Liver (tissue), 3 donors: ENCODE results near the gene PSD4.

Experiments used
- CTCF ChIP-seq: fragments of 150-350 bp; IDR thresholded peaks from 2 replicates; pipeline ENCODE4 v1.5.1; 2017; ENCODE audit warnings: improper control_type of control experiment, low read depth, low read length; ENCODE audit not compliant: missing input control
- HNF4A ChIP-seq, 2 donors: conservative IDR thresholded peaks; 2 replicates each; pipeline ENCODE4 v1.6.1; 2016; ENCODE audit warnings: antibody characterized with exemption in 2 of 2, mild to moderate bottlenecking in 2 of 2
- TF ChIP-seq, protein P1 (sequence below): IDR thresholded peaks from 2 replicates; pipeline ENCODE4 v1.6.1; 2016; ENCODE audit warnings: antibody characterized with exemption, mild to moderate bottlenecking
- donor health status: healthy.
- donor health status: healthy.

DNA sequence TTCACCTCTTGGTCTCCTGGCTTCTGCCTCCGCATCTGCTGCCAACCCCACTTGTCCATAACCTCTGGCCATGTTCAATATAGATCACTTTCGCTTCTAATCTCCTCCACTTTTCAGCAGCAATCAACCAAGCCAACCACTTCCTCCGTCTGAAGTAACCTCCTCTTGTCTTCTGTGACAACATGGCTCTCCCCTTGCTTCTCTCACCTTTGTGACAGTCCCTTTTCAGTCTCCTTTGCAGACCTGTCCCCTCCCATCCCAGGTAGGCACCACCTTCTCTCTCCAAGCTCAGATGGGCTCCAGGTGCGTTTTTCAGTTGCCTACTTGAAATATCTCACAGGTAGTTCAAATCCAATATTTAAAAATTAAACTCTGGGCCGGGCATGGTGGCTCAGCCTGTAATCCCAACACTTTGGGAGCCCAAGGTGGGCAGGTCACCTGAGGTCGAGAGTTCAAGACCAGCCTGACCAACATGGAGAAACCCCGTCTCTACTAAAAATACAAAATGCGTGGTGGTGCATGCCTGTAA lies 4.7 kb upstream of the PSD4 start:
- TF ChIP-seq HNF4A (conservative IDR thresholded peaks at IDR 0.05) (no peak), CTCF (no peak)
- TF ChIP-seq, protein P1, sequence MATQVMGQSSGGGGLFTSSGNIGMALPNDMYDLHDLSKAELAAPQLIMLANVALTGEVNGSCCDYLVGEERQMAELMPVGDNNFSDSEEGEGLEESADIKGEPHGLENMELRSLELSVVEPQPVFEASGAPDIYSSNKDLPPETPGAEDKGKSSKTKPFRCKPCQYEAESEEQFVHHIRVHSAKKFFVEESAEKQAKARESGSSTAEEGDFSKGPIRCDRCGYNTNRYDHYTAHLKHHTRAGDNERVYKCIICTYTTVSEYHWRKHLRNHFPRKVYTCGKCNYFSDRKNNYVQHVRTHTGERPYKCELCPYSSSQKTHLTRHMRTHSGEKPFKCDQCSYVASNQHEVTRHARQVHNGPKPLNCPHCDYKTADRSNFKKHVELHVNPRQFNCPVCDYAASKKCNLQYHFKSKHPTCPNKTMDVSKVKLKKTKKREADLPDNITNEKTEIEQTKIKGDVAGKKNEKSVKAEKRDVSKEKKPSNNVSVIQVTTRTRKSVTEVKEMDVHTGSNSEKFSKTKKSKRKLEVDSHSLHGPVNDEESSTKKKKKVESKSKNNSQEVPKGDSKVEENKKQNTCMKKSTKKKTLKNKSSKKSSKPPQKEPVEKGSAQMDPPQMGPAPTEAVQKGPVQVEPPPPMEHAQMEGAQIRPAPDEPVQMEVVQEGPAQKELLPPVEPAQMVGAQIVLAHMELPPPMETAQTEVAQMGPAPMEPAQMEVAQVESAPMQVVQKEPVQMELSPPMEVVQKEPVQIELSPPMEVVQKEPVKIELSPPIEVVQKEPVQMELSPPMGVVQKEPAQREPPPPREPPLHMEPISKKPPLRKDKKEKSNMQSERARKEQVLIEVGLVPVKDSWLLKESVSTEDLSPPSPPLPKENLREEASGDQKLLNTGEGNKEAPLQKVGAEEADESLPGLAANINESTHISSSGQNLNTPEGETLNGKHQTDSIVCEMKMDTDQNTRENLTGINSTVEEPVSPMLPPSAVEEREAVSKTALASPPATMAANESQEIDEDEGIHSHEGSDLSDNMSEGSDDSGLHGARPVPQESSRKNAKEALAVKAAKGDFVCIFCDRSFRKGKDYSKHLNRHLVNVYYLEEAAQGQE = no peak
